Tibial nerve (tissue), 4 donors: Measurements from ENCODE around the gene RPS6KA3. TPM values are rescaled to one million over a fixed set of nuclear protein-coding genes. Genes with fewer than 3 reads are reported as not detected.

Experiments used
- DNase-seq, 2 donors: peaks; one replicate each; pipeline ENCODE4 v3.0.0-alpha.2; 2019; ENCODE audit warnings: low spot score in 2 of 2
- H3K27ac ChIP-seq, 4 donors: fragments of 200-600 bp; sonication (generic) in 3 of 4; one replicate each; pipeline ENCODE4 v1.5.1; 2017 to 2019; ENCODE audit warnings: mild to moderate bottlenecking in 1 of 4
- H3K27me3 ChIP-seq, 2 donors: fragments of 200-600 bp; sonication (generic) in 1 of 2; one replicate each; pipeline versions ENCODE4 v1.5.1 to v1.6.0; 2017 to 2019
- H3K36me3 ChIP-seq, 3 donors: fragments of 200-600 bp; sonication (generic); one replicate each; pipeline ENCODE4 v1.5.1; 2018 to 2019
- H3K4me1 ChIP-seq, 4 donors: fragments of 200-600 bp; sonication (generic) in 3 of 4; one replicate each; pipeline ENCODE4 v1.5.1; 2017 to 2019
- H3K4me3 ChIP-seq, 4 donors: fragments of 200-600 bp; sonication (generic) in 3 of 4; one replicate each; pipeline ENCODE4 v1.5.1; 2017 to 2019; ENCODE audit warnings: mild to moderate bottlenecking in 1 of 4, moderate library complexity in 1 of 4
- H3K9me3 ChIP-seq, 4 donors: fragments of 200-600 bp; sonication (generic) in 3 of 4; one replicate each; pipeline ENCODE4 v1.5.1; 2017 to 2019
- CTCF ChIP-seq, 5 experiments: fragments of 200-600 bp in 3 of 5; fragments of 450-650 bp in 2 of 5; sonication (generic) in 3 of 5; IDR thresholded peaks; one replicate each; pipeline ENCODE4 v1.5.1; 2016 to 2019; ENCODE audit warnings: antibody characterized with exemption in 5 of 5, mild to moderate bottlenecking in 3 of 5, moderate library complexity in 2 of 5
- EP300 ChIP-seq, 2 donors: sonication (generic); formaldehyde crosslinking; IDR thresholded peaks; one replicate each; pipeline ENCODE4 v1.6.1; 2017; ENCODE audit warnings: antibody characterized with exemption in 2 of 2, mild to moderate bottlenecking in 1 of 2
- POLR2A ChIP-seq, 2 donors: fragments of 450-650 bp; IDR thresholded peaks; one replicate each; pipeline ENCODE4 v1.6.1; 2017; ENCODE audit warnings: antibody characterized with exemption in 2 of 2, mild to moderate bottlenecking in 2 of 2, moderate library complexity in 2 of 2
- WGBS, 2 donors: methylation state at CpG; one replicate each; pipeline ENCODE4 v1.1.5; 2018; 5-methylcytosine and 5-hydroxymethylcytosine counted together
- total RNA-seq, 4 donors: library from RNA; depleted of rRNA; stranded (reverse); fragments of >200 nt; gene quantifications; one replicate each; pipeline ENCODE4 v1.1.0, GENCODE V29; 2016

The RPS6KA3 gene
- total RNA-seq, 4 donors from 2014 or later, result 22.0 to 33.9 (median 32.6) TPM

DNA sequence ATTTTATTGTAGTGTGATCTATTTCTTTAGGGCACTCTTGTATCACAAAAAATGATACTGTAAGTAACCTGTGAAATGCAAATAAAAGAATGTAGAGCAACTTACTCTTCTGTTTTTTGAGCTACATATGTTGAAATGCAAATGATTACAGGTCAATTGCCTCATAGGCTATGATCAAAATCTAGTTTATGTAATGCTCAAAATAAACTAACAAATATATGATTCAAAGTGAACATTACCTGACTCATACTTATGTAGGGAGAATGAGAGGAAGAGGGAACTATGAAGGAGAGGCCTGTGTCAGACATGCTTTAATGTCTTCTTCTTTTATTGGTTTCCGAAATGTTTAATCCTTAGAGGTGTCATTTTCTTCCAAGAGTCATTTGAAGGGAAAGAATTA lies 5.0 kb upstream of the RPS6KA3 start:
- 79 to 87% methylated on average over 1 of the region's 1 CpG for WGBS, 2 donors
- H3K4me1 ChIP-seq, result peaks cover 0 to 3% (median 0%) of the 10 kb centered on the region in 4 donors
- H3K27me3 ChIP-seq, result peaks cover 0 to 3% of the 10 kb centered on the region in 2 donors
- no peaks in the 10 kb centered on the region for H3K36me3 ChIP-seq
- no peaks in the 10 kb centered on the region for H3K9me3 ChIP-seq
- H3K4me3 ChIP-seq, result no peak overlapping the region
- TF ChIP-seq CTCF (IDR thresholded peaks at IDR 0.05) (no peak), POLR2A (IDR thresholded peaks at IDR 0.05) (no peak), EP300 (IDR thresholded peaks at IDR 0.05) (no peak)
- no peak for DNase-seq
- H3K27ac ChIP-seq, result no peak overlapping the region

- Histone ChIP-seq H3K4me3 (no peak overlapping the region), H3K27ac (no peak overlapping the region), H3K36me3 (no peaks in the 10 kb centered on the region), H3K4me1 (peaks cover 0 to 3% (median 0%) of the 10 kb centered on the region in 4 donors), H3K27me3 (peaks cover 0 to 3% of the 10 kb centered on the region in 2 donors), H3K9me3 (no peaks in the 10 kb centered on the region)
- no peak for TF ChIP-seq EP300 (IDR thresholded peaks at IDR 0.05)
- TF ChIP-seq POLR2A (IDR thresholded peaks at IDR 0.05), result no peak
- TF ChIP-seq CTCF (IDR thresholded peaks at IDR 0.05), result no peak
- 49 to 53% methylated on average over 1 of the region's 1 CpG for WGBS, 2 donors
- DNase-seq, result no peak
Observed at GRCh38 chrX:20271186-20271585, 4.5 kb upstream of the RPS6KA3 start.

DNA sequence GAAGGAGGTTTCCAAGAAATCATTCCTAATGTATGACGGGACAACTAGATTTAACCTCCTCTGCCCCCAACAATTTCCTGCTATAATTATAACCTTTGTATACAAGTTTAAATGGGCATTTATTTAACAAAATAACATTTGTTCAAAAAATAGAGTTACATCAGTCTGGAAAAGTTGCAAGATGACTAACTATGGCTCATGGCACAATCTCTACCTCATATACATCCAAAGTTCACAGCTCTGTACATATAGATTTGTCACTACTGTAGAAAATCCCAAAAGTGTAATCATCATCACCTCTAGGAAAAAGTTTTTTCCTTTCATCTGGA lies 3.8 kb upstream of the RPS6KA3 start:
- Histone ChIP-seq H3K27ac (no peak overlapping the region), H3K4me3 (no peak overlapping the region), H3K27me3 (peaks cover 0 to 3% of the 10 kb centered on the region in 2 donors), H3K9me3 (no peaks in the 10 kb centered on the region), H3K36me3 (no peaks in the 10 kb centered on the region), H3K4me1 (peaks cover 0 to 3% (median 0%) of the 10 kb centered on the region in 4 donors)
- WGBS, 2 donors, result 22 to 41% methylated on average over 1 of the region's 1 CpG
- TF ChIP-seq EP300 (IDR thresholded peaks at IDR 0.05) (no peak), POLR2A (IDR thresholded peaks at IDR 0.05) (no peak), CTCF (IDR thresholded peaks at IDR 0.05) (no peak)
- DNase-seq, result no peak

- TF ChIP-seq POLR2A (IDR thresholded peaks at IDR 0.05) (no peak), EP300 (IDR thresholded peaks at IDR 0.05) (no peak), CTCF (IDR thresholded peaks at IDR 0.05) (no peak)
- H3K27me3 ChIP-seq, result peaks cover 0 to 7% of the 10 kb centered on the region in 2 donors
- no peak overlapping the region for H3K4me3 ChIP-seq
- DNase-seq, result no peak
- H3K4me1 ChIP-seq, result peaks cover 0 to 3% (median 0%) of the 10 kb centered on the region in 4 donors
- no peaks in the 10 kb centered on the region for H3K9me3 ChIP-seq
- 67 to 69% methylated on average over 4 of the region's 4 CpGs for WGBS, 2 donors
- H3K27ac ChIP-seq, result no peak overlapping the region
- no peaks in the 10 kb centered on the region for H3K36me3 ChIP-seq
Observed at GRCh38 chrX:20269848-20270561, 3.3 kb upstream of the RPS6KA3 start.

DNA sequence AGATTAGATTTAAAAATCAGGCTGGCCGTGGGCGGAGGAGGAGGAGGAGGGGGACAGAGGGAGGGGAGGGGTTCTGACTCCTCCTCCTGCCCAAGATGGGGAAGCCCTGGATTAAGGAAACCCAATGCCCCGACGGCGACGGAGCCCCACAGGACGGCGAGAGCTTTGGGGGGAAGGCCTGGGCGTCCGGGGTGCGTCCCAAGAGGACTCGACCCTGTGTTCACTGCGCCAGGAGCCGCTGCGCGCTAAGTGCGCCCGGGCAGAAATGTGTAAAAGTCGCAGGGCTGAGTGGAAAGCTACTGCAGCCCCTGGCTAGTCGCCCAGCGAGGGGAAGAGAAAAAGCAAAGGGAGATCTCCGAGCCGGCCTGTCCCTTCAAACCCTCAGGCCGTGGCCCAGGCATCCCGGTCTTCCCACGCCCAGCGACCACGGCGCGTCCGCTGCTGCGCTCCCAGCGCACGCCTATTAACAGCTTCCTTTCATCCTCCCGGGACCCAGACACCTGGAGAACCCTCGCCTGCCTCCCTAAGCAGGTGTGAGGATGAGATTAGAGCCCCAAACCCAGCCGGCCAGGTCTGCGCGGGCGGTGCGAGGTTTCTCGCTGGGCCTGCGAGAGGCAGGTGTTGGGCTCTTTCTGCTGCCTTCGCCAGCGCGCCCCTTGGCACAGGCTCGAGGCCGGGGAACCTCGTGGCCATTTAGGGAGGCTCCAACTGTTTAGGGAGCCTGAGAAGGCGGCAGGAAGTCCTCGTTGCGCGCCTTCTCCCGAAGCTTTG lies 1.4 kb upstream of the RPS6KA3 start:
- Histone ChIP-seq H3K27ac (peak overlapping the region; percentile 65 to 93 (median 86)), H3K27me3 (peaks cover 0 to 7% of the 10 kb centered on the region in 2 donors), H3K36me3 (no peaks in the 10 kb centered on the region), H3K9me3 (no peaks in the 10 kb centered on the region), H3K4me3 (peak overlapping the region; percentile 29 to 74 (median 46)), H3K4me1 (peaks cover 0 to 16% (median 4%) of the 10 kb centered on the region in 4 donors)
- TF ChIP-seq POLR2A (IDR thresholded peaks at IDR 0.05), result no peak
- TF ChIP-seq CTCF (IDR thresholded peaks at IDR 0.05), result no peak
- DNase-seq, result peak; percentile 20 to 37
- 6 to 49% methylated on average over 30 to 54 of the region's 54 CpGs for WGBS, 2 donors
